HG03439 (cell line): ENCODE data around the gene GFRA1.

Experiments
- ATAC-seq: cut with Tn5 transposase; IDR thresholded peaks from one replicate; pipeline ENCODE4 v1.9.1; 2021; ENCODE audit warnings: mild to moderate bottlenecking, moderate library complexity; ENCODE audit not compliant: unreplicated experiment

GFRA1 gene

DNA sequence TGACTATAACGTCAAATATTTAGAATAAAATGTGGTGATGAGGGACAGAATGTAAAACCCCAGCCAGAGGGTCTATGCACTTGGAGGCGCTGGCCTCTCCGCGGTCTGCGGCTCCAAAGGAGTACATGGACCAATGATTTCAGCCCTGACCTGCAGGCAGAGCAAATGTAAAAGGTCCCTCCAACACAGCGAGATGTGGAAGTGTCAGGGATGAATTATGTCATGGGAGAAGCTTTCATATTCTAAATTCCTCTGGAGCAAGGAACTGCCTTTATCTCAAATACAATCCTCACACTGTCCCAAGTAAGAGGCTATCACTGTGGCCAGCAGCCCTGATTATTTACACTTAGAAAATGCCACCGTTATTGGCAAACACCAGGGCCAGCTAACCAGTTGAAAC lies 139.4 kb downstream of the GFRA1 start:
- no peak for ATAC-seq

DNA sequence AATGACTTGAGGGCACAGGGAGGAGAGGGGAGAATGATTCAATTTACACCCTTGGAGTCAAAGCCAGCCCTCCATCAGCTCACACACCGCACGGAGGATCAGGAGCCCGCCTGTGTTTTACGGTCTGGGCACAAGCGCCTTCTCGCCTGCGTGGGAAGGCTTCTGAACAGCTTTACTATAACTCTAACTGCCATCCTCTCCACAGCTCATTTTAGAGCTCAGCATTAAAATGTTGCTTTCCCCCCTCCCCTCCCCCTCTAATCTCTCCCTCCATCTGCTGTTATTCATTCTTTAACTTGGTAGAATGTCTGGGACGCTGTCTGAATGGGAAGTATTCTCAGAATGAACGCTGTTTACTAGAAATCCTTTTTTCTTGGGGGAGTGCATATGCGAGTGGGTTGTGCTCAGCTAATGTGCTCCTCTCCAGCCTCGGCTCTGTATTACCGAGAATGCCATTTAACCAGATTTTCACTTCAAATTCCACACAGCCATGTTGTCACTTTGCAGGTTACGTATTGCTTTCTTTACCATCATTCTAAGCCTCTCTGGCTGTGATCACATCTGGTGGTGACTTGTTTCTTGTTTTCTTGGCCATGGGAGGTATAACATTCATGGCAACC lies 140.1 kb downstream of the GFRA1 start:
- ATAC-seq, result no peak

DNA sequence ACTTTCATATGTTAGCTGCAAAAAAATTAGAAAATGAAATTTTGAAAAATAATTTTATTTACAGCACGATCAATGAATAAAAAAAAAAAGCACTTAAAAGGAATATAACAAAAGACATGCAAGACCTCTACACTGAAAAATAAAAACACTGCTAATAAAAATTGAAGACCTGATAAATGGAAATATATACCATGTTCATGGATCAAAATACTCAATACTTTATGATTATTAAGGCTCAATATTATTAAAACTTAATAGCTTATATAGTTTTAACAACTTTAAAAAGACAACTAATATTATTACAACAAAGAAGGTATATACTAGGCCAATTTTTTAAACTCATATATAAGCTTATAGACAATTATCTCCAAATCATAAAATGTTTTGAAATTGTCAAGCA lies 143.0 kb downstream of the GFRA1 start:
- ATAC-seq, result no peak

GRCh38 chr10:116126954-116127695 lies 145.9 kb downstream of the GFRA1 start:
- no peak for ATAC-seq

DNA sequence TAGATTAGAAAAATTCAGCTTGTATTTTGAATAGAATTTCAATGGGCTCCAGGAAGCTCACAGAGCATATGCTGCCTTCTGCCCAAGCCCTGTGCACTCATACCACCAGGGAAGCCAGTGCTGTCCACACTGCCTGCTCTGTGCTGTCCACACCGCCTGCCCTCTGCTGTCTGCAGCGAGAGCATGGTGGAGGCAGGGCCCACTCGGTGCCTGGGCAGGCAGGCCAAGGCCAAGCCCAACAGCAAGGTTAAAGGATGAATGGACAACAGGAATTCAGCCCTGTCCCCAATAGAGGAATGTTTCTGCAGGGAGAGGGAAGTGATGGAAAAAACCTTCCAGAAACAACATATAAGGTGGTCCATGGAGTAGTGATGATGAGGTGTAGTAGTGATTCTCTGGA lies 146.8 kb downstream of the GFRA1 start:
- no peak for ATAC-seq

GRCh38 chr10:116125180-116125579 lies 147.8 kb downstream of the GFRA1 start:
- no peak for ATAC-seq

DNA sequence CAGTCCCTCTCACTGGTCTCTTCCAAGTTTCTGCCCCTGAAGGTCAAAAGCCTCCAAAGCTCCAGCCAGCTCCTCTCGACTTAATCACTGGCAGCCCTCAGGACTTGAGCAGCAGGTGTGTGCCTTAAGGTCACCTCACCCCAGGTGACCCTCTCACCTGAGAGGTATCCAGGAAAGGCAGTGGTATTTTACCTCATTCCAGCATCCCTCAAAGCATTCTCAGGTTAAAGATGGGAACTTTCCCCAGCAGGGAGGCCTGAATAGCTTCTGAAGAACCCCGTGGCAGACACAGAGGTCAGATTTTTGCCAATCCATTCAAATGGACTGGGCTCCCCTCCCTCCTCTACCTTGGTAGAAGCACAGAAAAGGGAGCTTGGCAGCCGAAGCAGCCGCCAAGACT lies 148.2 kb downstream of the GFRA1 start:
- ATAC-seq, result no peak

- ATAC-seq, result no peak
These were observed 150.3 kb downstream of the GFRA1 start for GRCh38 chr10:116122664-116123063.

DNA sequence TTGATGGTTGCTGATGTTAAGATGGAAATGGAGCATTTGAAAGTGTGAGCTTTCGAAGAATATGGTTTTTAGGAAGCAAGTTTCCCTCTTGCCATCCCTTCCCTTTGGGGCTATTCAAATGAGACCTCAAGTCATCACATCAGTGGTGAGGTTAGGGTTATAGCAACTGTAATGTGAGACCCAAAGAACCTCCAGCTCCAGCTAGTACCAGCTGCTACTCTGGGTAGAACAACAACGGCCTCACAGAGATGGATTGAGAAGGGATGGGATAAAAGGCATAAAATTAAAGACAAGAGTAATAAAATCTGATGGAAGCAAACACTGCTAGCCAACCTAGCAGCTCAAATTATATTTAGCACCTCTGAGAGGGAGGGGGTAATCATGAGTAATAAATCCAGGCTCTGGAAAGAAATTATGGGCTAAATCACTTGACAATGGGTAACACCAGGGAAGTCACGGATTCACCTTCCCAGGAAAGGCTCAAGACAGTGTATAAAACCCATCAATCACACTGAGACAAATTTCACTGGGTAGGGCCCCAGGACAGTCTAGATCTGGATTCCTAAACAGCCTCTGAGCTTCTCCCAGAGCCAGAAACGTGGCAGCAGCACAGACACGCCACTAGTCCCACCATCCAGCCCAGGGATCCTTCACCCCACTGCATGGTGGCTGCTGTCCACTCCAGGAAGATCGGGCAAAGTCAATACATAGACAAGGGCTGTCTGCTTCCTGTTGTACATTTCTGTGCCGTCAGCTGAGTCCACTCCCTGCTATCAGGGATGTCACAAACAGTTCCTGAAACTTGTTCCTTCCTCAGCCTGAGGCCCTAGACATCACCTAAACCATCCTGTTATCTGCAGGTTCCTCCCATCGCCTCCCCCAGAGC lies 151.1 kb downstream of the GFRA1 start:
- ATAC-seq, result no peak

DNA sequence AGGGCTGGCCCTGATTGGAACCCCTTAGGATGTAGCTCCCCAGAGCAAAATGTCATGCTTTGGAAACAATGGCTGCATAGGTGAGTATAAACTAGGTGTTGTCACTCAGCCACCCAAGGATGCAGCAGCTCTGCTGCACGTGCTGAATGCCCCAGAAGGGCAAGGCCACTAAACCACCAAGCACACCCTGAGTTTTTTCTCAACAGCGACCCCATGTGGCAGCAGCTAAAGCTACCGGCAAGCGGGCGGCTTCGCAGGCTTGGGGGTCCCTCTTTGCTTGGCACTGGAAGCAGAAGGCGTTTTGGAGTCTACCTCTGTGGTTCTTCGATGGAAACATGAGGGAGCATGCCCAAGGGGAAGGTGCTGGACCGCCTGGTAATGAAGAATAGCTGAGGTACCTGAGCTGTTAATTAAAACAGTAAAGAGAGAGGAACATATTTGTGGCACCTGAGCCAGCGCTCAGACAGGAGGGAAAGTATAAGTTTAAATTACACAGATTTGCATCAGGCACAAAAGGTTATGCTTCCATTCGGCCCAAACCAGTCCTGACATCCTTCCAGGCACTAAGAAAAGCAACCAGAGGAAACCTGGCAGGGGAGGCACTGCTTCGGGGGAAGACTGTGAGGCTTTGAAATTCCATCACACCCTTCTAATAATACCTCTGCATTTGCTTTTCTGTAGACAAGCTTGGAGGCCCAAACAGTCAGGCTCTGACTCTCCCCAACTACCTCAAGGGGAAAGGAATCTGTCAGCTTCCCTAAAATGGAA lies 152.1 kb downstream of the GFRA1 start:
- ATAC-seq, result no peak

GRCh38 chr10:116118847-116119246 lies 154.2 kb downstream of the GFRA1 start:
- ATAC-seq, result no peak

GRCh38 chr10:116115797-116116196 lies 157.2 kb downstream of the GFRA1 start:
- ATAC-seq, result no peak

DNA sequence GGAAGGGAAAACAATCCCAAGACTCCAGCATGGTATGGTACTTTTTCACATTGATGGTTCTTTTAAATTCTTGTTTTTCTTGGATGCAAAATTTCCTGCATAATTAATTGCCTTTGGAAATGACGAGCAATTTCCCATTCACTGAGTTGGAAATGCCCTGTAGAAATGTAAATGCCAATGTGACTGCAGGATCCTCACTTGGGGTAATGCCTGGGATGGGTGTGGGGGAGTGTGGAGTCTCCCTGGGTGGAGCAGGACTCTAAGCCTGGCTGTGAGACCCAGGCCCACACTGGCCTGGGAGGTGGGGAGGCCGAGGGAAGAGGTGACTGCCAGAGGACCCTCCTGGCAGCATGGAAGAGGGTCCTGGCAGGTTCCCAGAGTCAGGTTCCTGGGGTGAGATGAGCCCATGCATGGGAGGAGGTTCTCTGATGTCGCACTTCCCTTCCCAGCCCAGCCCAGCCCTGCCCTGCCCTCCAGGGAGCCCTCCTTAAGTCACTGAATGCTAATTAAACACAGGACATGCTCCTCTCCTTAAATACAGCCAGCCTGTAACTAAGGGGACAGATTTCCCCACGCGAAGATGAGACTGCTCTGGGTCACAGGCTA lies 157.9 kb downstream of the GFRA1 start:
- no peak for ATAC-seq

- no peak for ATAC-seq
These were observed 159.1 kb downstream of the GFRA1 start for GRCh38 chr10:116113721-116114501.

- no peak for ATAC-seq
These were observed 160.5 kb downstream of the GFRA1 start for GRCh38 chr10:116112232-116113231.

DNA sequence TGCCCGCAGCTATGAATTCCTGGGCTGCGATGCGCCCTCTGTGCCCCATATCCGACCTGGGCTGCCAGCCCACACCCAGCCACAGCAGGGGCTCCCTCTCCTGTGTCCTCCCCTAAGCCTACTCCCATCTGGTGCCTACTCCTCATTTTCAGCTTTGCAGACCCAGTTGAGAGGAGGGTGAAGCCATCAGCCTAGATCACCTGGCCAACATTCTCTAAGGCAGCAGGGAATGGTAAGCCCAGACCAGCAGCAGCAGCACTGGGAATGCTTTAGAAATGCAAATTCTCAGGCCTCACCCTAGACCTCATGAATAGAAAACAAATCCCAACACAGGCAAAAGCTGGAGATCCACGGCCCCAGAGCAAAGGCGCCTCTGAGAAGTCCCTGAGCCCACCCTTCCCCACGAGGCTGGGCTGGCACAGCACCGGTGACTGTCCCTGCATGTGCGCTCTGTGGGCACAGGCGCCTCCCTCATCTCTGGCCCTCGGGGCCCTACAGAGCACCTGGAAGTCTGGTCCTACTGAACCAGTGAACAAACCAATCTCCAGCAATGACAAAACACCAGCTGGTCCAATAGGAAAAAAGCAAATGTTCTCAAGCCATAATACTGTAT lies 161.4 kb downstream of the GFRA1 start:
- no peak for ATAC-seq

- no peak for ATAC-seq
These were observed 162.3 kb downstream of the GFRA1 start for GRCh38 chr10:116110736-116111135.

DNA sequence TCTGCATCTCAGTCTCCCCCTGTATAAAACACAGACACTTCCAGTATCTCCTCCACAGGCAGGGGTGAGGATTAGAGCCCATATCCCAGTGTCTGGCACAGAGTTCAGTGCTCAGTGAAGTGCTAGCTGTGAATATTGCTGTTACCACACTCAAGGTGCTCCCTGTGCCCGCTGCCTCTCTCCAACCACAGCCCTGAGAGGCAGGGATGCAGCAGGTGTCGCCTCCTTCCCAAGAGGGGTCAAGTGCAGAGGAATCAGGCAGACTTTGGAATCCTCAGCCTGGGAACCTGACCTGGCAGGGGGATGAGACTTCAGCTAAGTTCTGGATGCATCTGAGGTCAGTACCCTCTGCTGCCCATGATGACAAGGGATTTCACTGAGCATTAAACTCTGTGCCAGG lies 163.1 kb downstream of the GFRA1 start:
- ATAC-seq, result no peak
